Stimulated activated memory B cell treated with anti-CD40 and anti-IgM and Interleukin-4, amounts not matched to agents 10 μg/mL and 1 μg/mL and 100 μg/mL, for 72 hours (primary cell): ENCODE measurements around the gene ASPM.
"Not testable (repeated sequence)": the region's sequence is repeated elsewhere in the genome, so short reads cannot be mapped to it uniquely, and the experiment has no call there.

Source experiments
- ATAC-seq: fragments of 150-1000 bp; cut with Tn5 transposase; 2 replicates; pipeline ENCODE4 v1.10.0; 2021
- H3K27ac Mint-ChIP-seq: one replicate; pipeline ENCODE4 v1.8.0; 2022; ENCODE audit warnings: mild to moderate bottlenecking, mixed read lengths
- H3K27me3 Mint-ChIP-seq: one replicate; pipeline ENCODE4 v1.8.0; 2022; ENCODE audit warnings: mixed read lengths
- H3K36me3 Mint-ChIP-seq: one replicate; pipeline ENCODE4 v1.8.0; 2022; ENCODE audit warnings: mixed read lengths
- H3K4me1 Mint-ChIP-seq: one replicate; pipeline ENCODE4 v1.8.0; 2022; ENCODE audit warnings: mixed read lengths
- H3K4me3 Mint-ChIP-seq: one replicate; pipeline ENCODE4 v1.8.0; 2022; ENCODE audit warnings: mild to moderate bottlenecking, moderate library complexity, mixed read lengths
- H3K9me3 Mint-ChIP-seq: one replicate; pipeline ENCODE4 v1.8.0; 2022; ENCODE audit warnings: mixed read lengths

Gene ASPM

DNA sequence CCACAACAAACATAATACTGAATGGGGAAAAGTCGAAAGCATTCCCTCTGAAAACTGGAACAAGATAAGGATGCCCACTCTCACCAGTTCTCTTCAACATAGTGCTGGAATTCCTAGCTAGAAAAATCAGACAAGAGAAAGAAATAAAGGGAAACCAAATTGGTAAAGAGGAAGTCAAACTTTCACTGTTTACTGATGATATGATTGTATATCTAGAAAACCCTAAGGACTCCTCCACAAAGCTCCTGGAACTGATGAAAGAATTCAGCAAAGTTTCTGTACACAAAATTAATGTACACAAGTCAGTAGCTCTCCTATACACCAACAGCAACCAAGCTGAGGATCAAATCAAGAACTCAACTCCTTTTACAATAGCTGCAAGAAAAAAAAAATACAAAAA lies 72.5 kb downstream of the ASPM start:
- ATAC-seq: no peak
- H3K27me3 Mint-ChIP-seq: peaks cover 9% of the 10 kb centered on the region
- no peaks in the 10 kb centered on the region for H3K4me1 Mint-ChIP-seq
- no peak overlapping the region for H3K4me3 Mint-ChIP-seq
- no peak overlapping the region for H3K27ac Mint-ChIP-seq
- peaks cover 7% of the 10 kb centered on the region for H3K36me3 Mint-ChIP-seq
- H3K9me3 Mint-ChIP-seq: peaks cover 6% of the 10 kb centered on the region

DNA sequence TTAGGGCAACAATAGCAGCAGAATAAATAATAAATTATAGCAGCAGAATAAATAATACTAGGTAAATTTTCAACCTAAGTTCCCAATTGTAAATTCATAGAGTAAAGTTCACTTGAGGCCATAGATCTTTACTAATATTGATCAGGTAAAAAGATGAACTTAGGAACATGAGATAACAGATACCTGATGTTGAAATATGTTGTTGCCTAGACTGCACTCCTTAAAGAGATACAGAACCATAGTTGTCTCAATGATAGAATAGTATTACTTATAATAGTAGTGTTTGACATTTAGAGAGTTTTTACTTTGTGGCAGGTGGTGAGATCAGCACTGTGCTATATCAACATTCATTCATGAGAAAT lies 79.0 kb downstream of the ASPM start:
- ATAC-seq: no peak
- H3K27ac Mint-ChIP-seq: no peak overlapping the region
- H3K9me3 Mint-ChIP-seq: peaks cover 5% of the 10 kb centered on the region
- H3K27me3 Mint-ChIP-seq: peaks cover 2% of the 10 kb centered on the region
- peaks cover 7% of the 10 kb centered on the region for H3K36me3 Mint-ChIP-seq
- no peak overlapping the region for H3K4me3 Mint-ChIP-seq
- H3K4me1 Mint-ChIP-seq: no peaks in the 10 kb centered on the region

DNA sequence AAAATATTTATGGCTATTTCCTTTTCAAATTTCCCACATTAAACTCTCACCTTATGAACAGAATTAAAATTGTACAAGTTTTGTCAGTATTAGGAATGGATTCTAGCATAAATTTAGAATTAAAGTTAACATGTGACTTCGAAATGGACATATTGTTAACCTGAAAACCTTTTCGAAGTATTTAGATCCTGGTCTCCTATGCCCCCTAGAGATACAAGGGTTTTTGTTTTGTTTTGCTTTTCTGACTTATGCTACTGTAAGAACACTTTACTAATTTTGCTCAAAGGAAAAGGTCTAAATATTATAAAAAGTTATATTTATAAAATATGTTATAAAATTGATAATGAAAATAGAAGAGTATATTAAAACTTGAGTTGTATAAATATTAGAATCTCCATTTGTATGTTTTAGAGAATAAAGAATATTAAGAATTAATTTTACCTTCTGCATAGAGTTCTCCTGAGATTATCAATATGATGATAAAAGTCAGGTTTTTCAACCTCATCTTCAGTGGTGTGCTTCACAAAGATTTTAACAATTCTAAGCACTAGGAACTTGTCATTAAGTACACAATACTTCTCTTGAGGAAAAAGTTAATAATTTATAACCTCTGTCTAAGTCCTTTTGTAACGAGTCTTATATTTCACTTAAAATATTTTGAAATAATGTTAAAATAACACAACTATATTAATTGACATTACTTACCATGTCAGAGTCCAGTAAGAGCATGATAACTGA lies 79.6 kb downstream of the ASPM start, which contains the start of gene F13B:
F13B (minus strand) TSS at position 542 of the 738 bp plus-strand sequence; CDS start at position 505, 37 bp downstream.
- H3K4me1 Mint-ChIP-seq: no peaks in the 10 kb centered on the region
- no peak within 1 kb of the TSS for H3K27ac Mint-ChIP-seq
- H3K4me3 Mint-ChIP-seq: no peak within 1 kb of the TSS
- H3K27me3 Mint-ChIP-seq: no peaks in the 10 kb centered on the region
- H3K36me3 Mint-ChIP-seq: peaks cover 7% of the 10 kb centered on the region
- peaks cover 5% of the 10 kb centered on the region for H3K9me3 Mint-ChIP-seq
- ATAC-seq: no peak

DNA sequence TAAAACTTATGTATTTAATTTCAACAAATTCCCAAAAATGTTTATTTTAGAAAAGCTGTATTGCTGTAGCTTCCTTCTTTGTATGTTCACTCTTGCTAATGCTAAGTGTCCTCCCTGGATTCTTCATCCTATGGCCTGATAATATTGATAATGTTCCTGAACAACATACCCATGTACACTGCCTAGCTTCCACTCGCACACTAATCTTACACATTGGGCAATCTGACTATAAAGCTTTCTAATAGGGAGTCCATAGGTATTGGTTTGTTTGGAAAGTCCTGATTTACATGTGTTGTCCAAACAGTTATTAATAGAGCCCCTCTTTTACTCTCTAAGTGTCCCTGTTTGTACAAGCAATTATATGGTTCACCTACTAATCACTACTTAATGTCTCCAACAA lies 80.2 kb downstream of the ASPM start:
- Mint-ChIP-seq H3K27me3 (no peaks in the 10 kb centered on the region), H3K27ac (no peak overlapping the region), H3K4me3 (no peak overlapping the region), H3K36me3 (peaks cover 7% of the 10 kb centered on the region), H3K4me1 (no peaks in the 10 kb centered on the region), H3K9me3 (peaks cover 5% of the 10 kb centered on the region)
- ATAC-seq: no peak

DNA sequence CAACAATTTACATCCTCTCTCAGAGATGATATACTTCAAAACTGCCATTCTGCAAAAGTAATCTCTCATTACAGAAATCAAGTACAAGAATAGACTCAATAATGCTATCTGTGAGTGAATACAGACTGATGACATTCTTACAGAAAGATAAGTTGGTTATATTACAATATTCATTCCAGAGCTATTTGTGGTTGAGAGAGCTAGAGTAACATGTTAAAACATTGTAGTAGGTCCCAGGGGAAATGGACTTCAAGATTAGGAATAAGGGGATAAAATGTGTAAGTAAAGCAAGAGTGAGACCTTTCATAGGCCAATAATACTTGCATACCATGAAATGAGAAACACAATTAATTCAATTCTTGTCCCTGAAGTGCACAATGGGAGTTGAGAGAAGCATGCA lies 80.9 kb downstream of the ASPM start:
- no peaks in the 10 kb centered on the region for H3K27me3 Mint-ChIP-seq
- H3K4me3 Mint-ChIP-seq: no peak overlapping the region
- H3K27ac Mint-ChIP-seq: no peak overlapping the region
- no peak for ATAC-seq
- H3K4me1 Mint-ChIP-seq: no peaks in the 10 kb centered on the region
- peaks cover 5% of the 10 kb centered on the region for H3K9me3 Mint-ChIP-seq
- H3K36me3 Mint-ChIP-seq: peaks cover 7% of the 10 kb centered on the region

DNA sequence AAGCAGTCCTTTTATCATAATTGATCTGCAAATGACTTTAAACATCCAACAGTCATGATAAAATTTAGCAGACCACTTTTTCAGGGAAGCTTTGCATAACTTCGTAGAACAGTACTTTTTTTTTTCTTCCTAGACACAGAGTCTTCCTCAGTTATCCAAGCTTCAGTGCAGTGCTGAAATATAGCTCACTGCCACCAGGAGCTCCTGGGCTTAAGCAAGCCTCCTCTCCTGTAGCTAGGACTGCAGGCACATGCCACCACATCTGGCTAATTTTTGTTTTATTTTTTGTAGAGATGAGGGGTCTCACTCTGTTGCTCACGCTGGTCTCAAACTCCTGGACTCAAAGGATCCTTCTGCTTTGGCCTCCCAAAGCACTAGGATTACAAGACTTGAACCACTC lies 83.3 kb downstream of the ASPM start:
- Mint-ChIP-seq H3K27me3 (no peaks in the 10 kb centered on the region), H3K9me3 (no peaks in the 10 kb centered on the region), H3K36me3 (no peaks in the 10 kb centered on the region), H3K27ac (no peak overlapping the region), H3K4me3 (no peak overlapping the region), H3K4me1 (no peaks in the 10 kb centered on the region)
- ATAC-seq: no peak

DNA sequence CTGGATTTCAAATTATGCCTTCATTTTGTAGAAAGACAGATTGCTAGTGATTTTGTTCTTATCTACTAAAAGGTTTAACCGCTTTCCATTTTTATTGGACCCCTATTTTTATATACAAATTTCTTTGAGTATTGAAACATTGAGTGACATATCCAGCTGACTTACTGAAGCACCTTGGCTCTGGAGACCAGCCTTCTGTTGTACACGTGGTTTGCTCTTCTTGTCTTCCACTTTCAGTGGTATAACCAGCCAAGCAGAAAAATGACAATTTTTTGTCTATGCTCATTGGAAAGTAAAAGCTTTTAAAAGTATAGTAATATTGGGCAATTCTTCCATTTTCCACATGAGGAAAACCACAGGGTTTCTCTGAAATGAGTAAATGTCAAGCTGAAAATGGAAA lies 83.8 kb downstream of the ASPM start:
- no peaks in the 10 kb centered on the region for H3K36me3 Mint-ChIP-seq
- no peak overlapping the region for H3K27ac Mint-ChIP-seq
- H3K4me3 Mint-ChIP-seq: no peak overlapping the region
- ATAC-seq: no peak
- no peaks in the 10 kb centered on the region for H3K27me3 Mint-ChIP-seq
- H3K9me3 Mint-ChIP-seq: no peaks in the 10 kb centered on the region
- no peaks in the 10 kb centered on the region for H3K4me1 Mint-ChIP-seq

DNA sequence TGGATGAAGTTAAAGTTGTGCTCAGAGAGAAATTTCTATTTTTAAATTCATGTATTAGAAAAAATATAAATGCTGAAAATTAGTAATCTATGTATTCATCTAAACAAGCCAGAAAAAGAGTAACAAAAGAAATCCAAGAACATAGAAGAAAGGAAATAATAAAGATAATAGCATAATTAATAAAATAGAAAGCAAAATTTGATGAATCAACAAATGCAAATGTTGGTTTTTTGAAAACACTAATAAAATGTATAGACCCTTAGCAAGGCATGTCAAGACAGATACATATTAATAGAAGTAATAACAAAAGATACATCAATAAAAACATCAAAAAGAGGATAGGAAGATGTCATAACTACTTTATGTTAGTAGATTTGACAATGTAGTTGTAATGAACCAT lies 97.4 kb downstream of the ASPM start:
- H3K36me3 Mint-ChIP-seq: no peaks in the 10 kb centered on the region
- H3K4me3 Mint-ChIP-seq: no peak overlapping the region
- no peak overlapping the region for H3K27ac Mint-ChIP-seq
- H3K4me1 Mint-ChIP-seq: no peaks in the 10 kb centered on the region
- H3K9me3 Mint-ChIP-seq: peaks cover 9% of the 10 kb centered on the region
- ATAC-seq: no peak
- no peaks in the 10 kb centered on the region for H3K27me3 Mint-ChIP-seq

DNA sequence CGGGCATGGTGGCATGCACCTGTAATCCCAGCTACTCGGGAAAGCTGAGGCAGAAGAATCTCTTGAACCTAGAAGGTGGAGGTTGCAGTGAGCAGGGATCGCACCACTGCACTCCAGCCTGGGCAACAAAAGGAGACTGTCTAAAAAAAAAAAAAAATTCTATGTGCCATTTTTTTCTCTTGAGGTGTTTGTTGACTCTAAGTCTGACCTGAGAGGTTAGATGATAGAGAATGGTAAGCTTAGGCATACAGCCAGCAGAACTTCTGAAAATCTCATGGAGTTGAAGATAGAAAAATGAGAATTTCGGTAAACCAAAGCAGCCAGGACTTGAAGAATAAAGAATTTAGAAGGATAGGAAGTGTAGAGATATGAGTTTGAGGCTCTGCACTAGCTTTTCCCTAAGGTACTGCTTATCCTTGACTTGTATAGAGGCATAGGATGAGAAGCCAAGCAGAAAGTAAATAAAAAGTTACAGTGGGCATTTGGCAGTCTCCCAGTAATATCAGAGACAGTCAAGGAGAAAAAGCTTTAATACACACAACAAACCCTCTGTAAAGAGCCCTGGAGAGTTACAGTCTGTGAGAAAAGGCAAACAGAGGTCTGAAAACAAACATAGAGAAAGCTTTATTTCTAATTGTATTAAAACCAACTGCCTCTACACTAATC lies 103.7 kb downstream of the ASPM start:
- H3K4me1 Mint-ChIP-seq: no peaks in the 10 kb centered on the region
- no peaks in the 10 kb centered on the region for H3K27me3 Mint-ChIP-seq
- no peak for ATAC-seq
- H3K9me3 Mint-ChIP-seq: peaks cover 2% of the 10 kb centered on the region
- no peak overlapping the region for H3K27ac Mint-ChIP-seq
- no peak overlapping the region for H3K4me3 Mint-ChIP-seq
- H3K36me3 Mint-ChIP-seq: no peaks in the 10 kb centered on the region

DNA sequence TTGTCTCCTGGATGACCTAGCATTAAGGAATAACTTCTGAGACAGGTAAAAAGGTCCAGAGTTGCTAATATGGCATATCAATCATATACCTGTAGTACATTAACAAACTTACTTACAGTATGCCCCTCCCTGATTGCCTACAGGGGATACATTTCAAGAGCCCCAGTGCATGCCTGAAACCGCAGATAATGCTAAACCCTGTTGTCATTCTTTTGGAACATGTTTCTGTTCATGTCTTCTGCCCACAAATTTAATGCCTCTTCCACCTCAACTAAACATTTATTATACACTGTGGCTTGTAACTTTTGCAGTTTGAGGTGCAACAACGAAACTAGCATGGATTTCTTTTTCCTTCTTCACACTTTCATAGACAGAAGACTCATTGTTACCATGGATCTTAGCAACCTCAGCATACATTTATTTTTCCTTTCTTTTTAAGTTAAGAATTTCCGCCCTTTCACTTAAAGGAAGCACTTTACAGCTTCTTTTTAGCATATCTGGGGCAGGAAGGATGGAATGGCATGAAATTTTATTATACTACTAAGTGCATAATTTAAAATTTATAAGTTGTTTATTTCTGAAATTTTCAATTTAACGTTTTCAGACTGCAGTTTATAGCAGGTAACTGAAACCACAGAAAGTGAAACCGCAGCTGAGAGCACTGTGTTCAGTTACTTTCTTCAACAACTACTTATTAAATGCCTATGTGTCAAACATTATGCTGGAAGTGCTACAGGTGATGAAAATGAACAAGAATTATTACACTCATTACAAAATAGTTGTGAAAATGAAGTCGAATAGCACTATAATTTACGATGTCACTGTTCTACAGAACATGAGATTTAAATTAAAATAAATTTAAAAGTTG lies 104.7 kb downstream of the ASPM start:
- no peak for ATAC-seq

DNA sequence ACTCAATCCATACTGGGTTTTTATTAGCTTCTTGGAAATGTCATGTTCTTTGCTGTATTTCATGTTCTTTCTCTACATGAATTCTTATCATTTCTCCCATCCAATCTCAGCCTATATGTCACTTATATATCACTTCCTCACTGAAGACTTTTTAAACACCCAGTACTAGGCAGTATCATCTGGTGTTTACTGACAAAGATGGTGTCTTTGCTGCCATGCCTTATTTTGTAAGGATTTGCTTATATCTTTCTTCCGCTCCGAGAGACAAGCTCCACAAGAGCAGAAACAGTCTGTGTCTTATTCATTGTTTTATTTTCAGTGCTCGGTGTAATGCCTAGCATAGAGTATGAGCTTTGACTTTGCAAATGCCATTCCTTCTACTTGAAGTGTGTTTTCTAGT lies 109.6 kb downstream of the ASPM start:
- Mint-ChIP-seq H3K4me3 (no peak overlapping the region), H3K27me3 (no peaks in the 10 kb centered on the region), H3K9me3 (no peaks in the 10 kb centered on the region), H3K36me3 (no peaks in the 10 kb centered on the region), H3K4me1 (no peaks in the 10 kb centered on the region), H3K27ac (no peak overlapping the region)
- no peak for ATAC-seq

More for the DNA sequence above, 104.7 kb downstream of the ASPM start:
- Mint-ChIP-seq H3K4me3 (no peak overlapping the region), H3K9me3 (no peaks in the 10 kb centered on the region), H3K36me3 (no peaks in the 10 kb centered on the region), H3K27ac (no peak overlapping the region), H3K27me3 (no peaks in the 10 kb centered on the region), H3K4me1 (no peaks in the 10 kb centered on the region)

DNA sequence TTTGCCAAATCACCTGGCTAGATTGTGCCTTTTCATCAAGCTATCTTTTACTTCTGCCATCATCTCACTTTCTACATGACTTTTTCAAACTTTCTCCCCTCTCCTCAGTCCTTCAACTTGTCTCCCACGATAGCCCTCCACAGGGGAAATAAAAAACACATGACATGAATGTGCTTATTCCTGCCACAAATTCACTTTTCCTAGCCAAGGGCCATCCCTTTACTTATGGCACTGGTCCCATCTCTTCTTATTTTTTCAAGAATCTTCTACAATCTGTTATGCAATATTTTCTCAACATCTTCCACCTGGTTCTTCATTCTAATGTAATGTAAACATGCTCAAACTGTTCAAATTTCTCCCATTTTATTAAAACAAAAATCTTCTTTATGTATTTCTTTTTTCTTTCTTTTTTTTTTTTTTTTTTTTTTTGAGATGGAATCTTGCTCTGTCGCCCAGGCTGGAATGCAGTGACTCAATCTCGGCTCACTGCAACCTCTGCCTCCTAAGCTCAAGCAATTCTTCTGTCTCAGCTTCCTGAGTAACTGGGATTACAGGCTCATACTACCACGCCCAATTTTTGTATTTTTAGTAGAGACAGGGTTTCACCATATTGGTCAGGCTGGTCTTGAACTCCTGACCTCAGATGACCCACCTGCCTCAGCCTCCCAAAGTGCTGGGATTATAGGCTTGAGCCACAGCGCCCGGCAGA lies 111.7 kb downstream of the ASPM start:
- not testable (repeated sequence) for H3K27ac Mint-ChIP-seq, H3K9me3 Mint-ChIP-seq, H3K27me3 Mint-ChIP-seq, H3K4me3 Mint-ChIP-seq, H3K36me3 Mint-ChIP-seq, H3K4me1 Mint-ChIP-seq, ATAC-seq
